HCT116 (cell line): ENCODE results near the gene NEK3. TPM values are rescaled to one million over a fixed set of nuclear protein-coding genes. Genes with fewer than 3 reads are reported as not detected.
A peak's percentile ranks its signal among the peaks of the same experiment; 100 is the strongest.
"Not testable (repeated sequence)": the region's sequence is repeated elsewhere in the genome, so short reads cannot be mapped to it uniquely, and the experiment has no call there.

Experiments
- ATAC-seq: fragments of 200-7000 bp; cut with Tn5 transposase; 2 replicates; pipeline ENCODE4 v1.9.1; 2020; ENCODE audit warnings: mild to moderate bottlenecking, moderate library complexity
- BruUV-seq: library from RNA; stranded (reverse); fragments of 400-500 nt; replicated peaks from 2 replicates; lab custom pipeline; 2021; lab: Mats Ljungman, UMichigan
- CTCF ChIA-PET: fragments of 300-600 bp; sonication (Branson Sonifier 250); formaldehyde crosslinking; loops from one replicate; lab custom pipeline; 2021; ENCODE audit warnings: antibody characterized with exemption; lab: Charles Lee
- POLR2A ChIA-PET: fragments of 300-600, 350-600 bp; sonication (Branson Sonifier 250); formaldehyde crosslinking; loops from one replicate; lab custom pipeline; 2021; ENCODE audit warnings: antibody characterized with exemption; lab: Charles Lee
- RAD21 ChIA-PET, 2 experiments: fragments of 300-600 bp; sonication (Branson Sonifier 250); formaldehyde crosslinking; loops; one replicate each; lab custom pipeline; 2023; ENCODE audit warnings: low total read pairs in 2 of 2; ENCODE audit not compliant: uncharacterized antibody in 2 of 2, unreplicated experiment in 2 of 2, low non-redundant PET in 1 of 2; lab: Charles Lee
- DNase-seq: peaks from one replicate; pipeline ENCODE4 v3.0.0-alpha.2; 2010; ENCODE audit warnings: low read depth, low spot score
- H2AFZ ChIP-seq: fragments of 200-600 bp; shearing (Covaris generic), sonication (generic); 2 replicates; pipeline ENCODE4 v1.6.1; 2017; ENCODE audit warnings: low read depth, mixed run types, mixed read lengths, antibody characterized with exemption, low read length; ENCODE audit not compliant: poor library complexity, severe bottlenecking
- H3K27ac ChIP-seq: 2 replicates; pipeline ENCODE4 v1.5.1; 2012; ENCODE audit warnings: low read depth, low read length
- H3K27me3 ChIP-seq: fragments of 200-600 bp; sonication (generic); 2 replicates; pipeline ENCODE4 v1.6.1; 2016; ENCODE audit warnings: mixed run types, low read length, mixed read lengths; ENCODE audit not compliant: insufficient read depth
- H3K36me3 ChIP-seq, 2 experiments: fragments of 200-500 bp in 1 of 2; fragments of 200-600 bp in 1 of 2; sonication (Bioruptor generic) in 1 of 2; sonication (generic) in 1 of 2; 2 replicates each; pipeline versions ENCODE4 v1.5.1 to v1.6.1; 2014 to 2016; ENCODE audit warnings: low read length in 2 of 2, inconsistent platforms in 1 of 2, mixed read lengths in 1 of 2, mixed run types in 1 of 2; ENCODE audit not compliant: insufficient read depth in 2 of 2, control insufficient read depth in 1 of 2
- H3K4me1 ChIP-seq, 2 experiments: fragments of 200-600 bp in 1 of 2; sonication (generic) in 1 of 2; 2 replicates each; pipeline versions ENCODE4 v1.5.1 to v1.6.1; 2012 to 2017; ENCODE audit warnings: low read length in 2 of 2, inconsistent platforms in 1 of 2, mild to moderate bottlenecking in 1 of 2, mixed read lengths in 1 of 2, mixed run types in 1 of 2, moderate library complexity in 1 of 2; ENCODE audit not compliant: insufficient read depth in 2 of 2, control insufficient read depth in 1 of 2
- H3K4me2 ChIP-seq: fragments of 200-600 bp; sonication (generic); 2 replicates; pipeline ENCODE4 v1.6.1; 2017; ENCODE audit warnings: mixed run types, low read length, mixed read lengths
- H3K4me3 ChIP-seq, 2 experiments: fragments of 200-600 bp in 1 of 2; sonication (generic) in 1 of 2; replicated peaks in 1 of 2; 2 replicates each; pipeline ENCODE4 v1.5.1; 2011 to 2016; ENCODE audit warnings: low read length in 2 of 2, control low read depth in 1 of 2, low read depth in 1 of 2, mild to moderate bottlenecking in 1 of 2, mixed read lengths in 1 of 2, mixed run types in 1 of 2
- H3K79me2 ChIP-seq: fragments of 200-600 bp; sonication (generic); 2 replicates; pipeline ENCODE4 v1.6.1; 2017; ENCODE audit warnings: mild to moderate bottlenecking, mixed run types, low read length, moderate library complexity, mixed read lengths; ENCODE audit not compliant: insufficient read depth
- H3K9ac ChIP-seq: fragments of 200-600 bp; sonication (generic); 2 replicates; pipeline ENCODE4 v1.6.1; 2016; ENCODE audit warnings: low read length, mixed read lengths
- H3K9me2 ChIP-seq: fragments of 200-600 bp; sonication (generic), shearing (Covaris generic); 2 replicates; pipeline ENCODE4 v1.6.1; 2017; ENCODE audit warnings: mixed run types, mild to moderate bottlenecking, moderate library complexity; ENCODE audit not compliant: insufficient read depth
- H3K9me3 ChIP-seq, 2 experiments: fragments of 200-500 bp in 1 of 2; fragments of 200-600 bp in 1 of 2; sonication (Bioruptor generic) in 1 of 2; sonication (generic) in 1 of 2; 2 replicates each; pipeline ENCODE4 v1.6.1; 2014 to 2017; ENCODE audit warnings: low read length in 2 of 2, mixed read lengths in 2 of 2, inconsistent platforms in 1 of 2, low read depth in 1 of 2, mild to moderate bottlenecking in 1 of 2, mixed run types in 1 of 2, moderate library complexity in 1 of 2; ENCODE audit not compliant: control insufficient read depth in 1 of 2, insufficient read depth in 1 of 2
- H4K20me1 ChIP-seq: fragments of 200-600 bp; sonication (generic), shearing (Covaris generic); 2 replicates; pipeline ENCODE4 v1.6.1; 2017; ENCODE audit warnings: mixed run types, mild to moderate bottlenecking, moderate library complexity; ENCODE audit not compliant: insufficient read depth
- CEBPB ChIP-seq: IDR thresholded peaks from 2 replicates; pipeline ENCODE4 v1.6.1; 2012; ENCODE audit warnings: low read depth
- ZFX ChIP-seq: fragments of 450-650 bp; IDR thresholded peaks from 2 replicates; pipeline ENCODE4 v1.6.1; 2017
- ZNF274 ChIP-seq: fragments of 200-500 bp; sonication (Bioruptor generic); IDR thresholded peaks from 2 replicates; pipeline ENCODE4 v1.6.1; 2014; ENCODE audit warnings: mild to moderate bottlenecking, low read depth, low read length, inconsistent platforms
- intact Hi-C: fragments of 100-400 bp; cut with micrococcal nuclease; formaldehyde crosslinking; loops from 2 replicates; pipeline ENCODE4 v1.10.0; 2022
- total RNA-seq: library from RNA; stranded (reverse); gene quantifications from one replicate; pipeline ENCODE4 v1.2.1, GENCODE V29; 2021; ENCODE audit not compliant: unreplicated experiment

NEK3 gene
- total RNA-seq, 1 experiment from 2014 or later: 15.7 TPM

- Histone ChIP-seq H3K9me2 (no peaks in the 10 kb centered on the region), H3K79me2 (no peaks in the 10 kb centered on the region), H3K9ac (no peak overlapping the region), H4K20me1 (no peaks in the 10 kb centered on the region), H2AFZ (no peak overlapping the region), H3K4me1 (no peaks in the 10 kb centered on the region), H3K9me3 (no peaks in the 10 kb centered on the region), H3K27me3 (no peaks in the 10 kb centered on the region), H3K4me2 (no peak overlapping the region), H3K36me3 (no peaks in the 10 kb centered on the region), H3K4me3 (no peak overlapping the region), H3K27ac (no peak overlapping the region)
- no TSS peak for BruUV-seq
- no peak for DNase-seq
- ATAC-seq: no peak
- POLR2A ChIA-PET: no interaction called here
- CTCF ChIA-PET: no interaction called here
- TF ChIP-seq ZNF274 (no peak), CEBPB (peak; percentile 52; the same call in 1 of the 2 replicates)
- RAD21 ChIA-PET: no interaction called here
- intact Hi-C loops: no loop called here
Measured at GRCh38 chr13:52104624-52105023, 54.8 kb downstream of the NEK3 start.

DNA sequence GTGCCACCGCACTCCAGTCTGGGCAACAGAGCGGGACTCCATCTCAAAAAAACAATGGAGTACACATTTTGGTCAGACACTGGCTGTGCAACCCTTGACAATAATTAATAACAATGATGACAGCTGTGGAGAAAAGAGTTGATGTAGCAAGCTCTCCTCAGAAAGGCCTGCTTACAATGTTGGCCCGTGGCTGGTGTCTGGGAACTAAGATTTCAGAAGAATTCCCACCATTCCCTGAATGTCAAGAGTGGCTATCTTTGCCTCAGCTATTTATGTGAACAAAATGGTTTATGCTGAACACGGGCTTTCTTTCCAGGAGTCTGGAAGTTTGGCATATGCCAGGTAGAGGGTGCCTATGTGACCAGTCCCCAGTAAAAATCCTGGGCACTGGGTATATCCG, 56.0 kb downstream of the NEK3 start:
- DNase-seq (no peak), ATAC-seq (no peak)
- Histone ChIP-seq H3K9ac (no peak overlapping the region), H3K79me2 (no peaks in the 10 kb centered on the region), H3K36me3 (no peaks in the 10 kb centered on the region), H2AFZ (no peak overlapping the region), H3K4me1 (no peaks in the 10 kb centered on the region), H3K4me3 (no peak overlapping the region), H4K20me1 (no peaks in the 10 kb centered on the region), H3K27me3 (no peaks in the 10 kb centered on the region), H3K9me2 (no peaks in the 10 kb centered on the region), H3K9me3 (no peaks in the 10 kb centered on the region), H3K4me2 (no peak overlapping the region), H3K27ac (no peak overlapping the region)
- no TSS peak for BruUV-seq
- CTCF ChIA-PET: no interaction called here
- TF ChIP-seq ZFX: no peak
- RAD21 ChIA-PET: no interaction called here
- intact Hi-C loops: no loop called here
- POLR2A ChIA-PET: no interaction called here

DNA sequence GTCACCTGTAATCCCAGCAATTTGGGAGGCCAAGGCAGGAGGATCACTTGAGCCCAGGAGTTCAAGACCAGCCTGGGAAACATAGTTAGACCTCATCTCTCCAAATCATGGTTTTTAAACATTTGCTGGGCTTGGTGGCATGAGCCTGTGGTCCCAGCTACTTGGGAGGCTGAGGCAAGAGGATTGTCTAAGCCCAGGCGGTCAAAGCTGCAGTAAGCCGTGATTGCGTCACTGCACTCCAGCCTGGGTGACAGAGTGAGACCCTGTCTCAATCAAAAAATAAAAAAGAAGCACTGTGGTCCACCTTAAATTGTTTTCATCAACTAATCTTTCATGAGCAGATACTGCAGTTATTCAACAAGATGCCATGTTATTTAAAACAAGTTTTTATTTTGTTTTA, 57.0 kb downstream of the NEK3 start:
- H3K79me2 ChIP-seq, H3K4me1 ChIP-seq, POLR2A ChIA-PET, H3K9me2 ChIP-seq, intact Hi-C loops, H3K4me3 ChIP-seq, H3K36me3 ChIP-seq, RAD21 ChIA-PET, H3K27ac ChIP-seq, ATAC-seq, H3K9me3 ChIP-seq, BruUV-seq, DNase-seq, H3K27me3 ChIP-seq, H4K20me1 ChIP-seq, CTCF ChIA-PET, H3K9ac ChIP-seq, H3K4me2 ChIP-seq, H2AFZ ChIP-seq: not testable (repeated sequence)
